HG03378 (cell line): ENCODE results near the gene RAE1.
"Not testable (repeated sequence)": the region's sequence is repeated elsewhere in the genome, so short reads cannot be mapped to it uniquely, and the experiment has no call there.

ENCODE experiments used
- ATAC-seq: cut with Tn5 transposase; IDR thresholded peaks from one replicate; pipeline ENCODE4 v1.9.1; 2021; ENCODE audit warnings: mild to moderate bottlenecking, moderate library complexity; ENCODE audit not compliant: unreplicated experiment

RAE1 gene

GRCh38 chr20:57326667-57327455, 24.2 kb upstream of the RAE1 start:
- ATAC-seq = no peak

DNA sequence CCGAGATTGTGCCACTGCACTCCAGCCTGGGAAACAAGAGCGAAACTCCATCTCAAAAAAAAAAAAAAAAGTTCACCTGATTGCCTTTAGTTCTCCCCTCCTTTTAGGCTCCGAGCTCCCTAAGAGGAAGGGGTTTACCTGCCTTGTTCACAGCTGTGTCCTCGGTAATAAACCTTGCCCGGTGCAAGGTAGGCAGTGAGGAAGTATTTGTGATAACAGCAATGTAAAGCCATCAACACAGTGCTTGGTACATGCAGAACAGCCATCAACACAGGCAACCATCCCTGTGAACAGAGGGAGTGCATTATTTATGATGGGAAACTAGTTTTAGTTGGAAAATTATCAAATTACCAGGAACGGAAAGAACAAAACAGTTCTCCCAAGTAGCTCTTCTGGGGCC, 23.2 kb upstream of the RAE1 start:
- ATAC-seq = no peak

GRCh38 chr20:57329608-57330221, 21.3 kb upstream of the RAE1 start, which contains the start of gene SPO11:
TSS of gene SPO11 (plus strand) at chr20:57329803. CDS start at chr20:57329868, 65 bp downstream.
- ATAC-seq = no peak

GRCh38 chr20:57330998-57331397, 20.1 kb upstream of the RAE1 start:
- ATAC-seq = no peak

GRCh38 chr20:57332105-57333089, 18.7 kb upstream of the RAE1 start:
- no peak for ATAC-seq

DNA sequence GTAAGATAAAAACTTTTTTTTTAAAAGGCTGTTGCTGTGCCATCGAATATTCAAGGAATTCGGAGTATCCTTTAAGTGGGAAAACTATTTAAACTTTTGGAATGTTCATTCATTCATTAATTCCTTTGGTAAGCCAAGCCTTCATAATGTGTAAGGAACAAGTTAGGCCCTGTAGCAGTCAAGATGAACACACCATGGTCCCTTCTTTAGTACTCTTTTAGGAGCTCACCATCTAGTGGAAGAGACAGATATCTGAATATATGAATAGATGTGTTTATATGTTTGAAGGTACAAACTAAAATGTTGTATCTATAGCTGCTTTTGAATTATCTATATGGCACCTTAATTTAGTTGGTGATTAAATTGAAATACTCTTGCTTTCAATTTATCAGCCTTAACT, 15.7 kb upstream of the RAE1 start:
- no peak for ATAC-seq

- ATAC-seq = no peak
Measured at GRCh38 chr20:57341663-57342062, 9.4 kb upstream of the RAE1 start.

DNA sequence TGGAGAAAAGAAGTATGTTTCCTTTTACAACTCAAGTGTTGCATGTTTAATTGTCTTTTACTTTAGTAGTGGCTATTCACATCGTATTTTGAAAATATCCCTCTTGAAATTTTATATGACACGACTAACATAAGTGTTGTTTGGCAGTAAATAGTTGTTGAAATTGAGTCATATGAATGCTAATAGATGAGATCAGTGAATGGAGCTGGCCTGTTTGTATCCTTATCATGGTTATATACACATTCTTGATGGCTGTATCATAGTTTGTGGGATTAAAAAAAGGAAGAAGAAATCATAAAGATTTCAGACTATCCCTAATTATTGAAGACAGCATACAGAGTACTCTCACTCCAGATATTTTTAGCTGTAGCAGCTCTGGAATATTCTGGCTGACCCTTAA, 8.2 kb upstream of the RAE1 start:
- no peak for ATAC-seq

GRCh38 chr20:57346477-57346876, 4.6 kb upstream of the RAE1 start:
- ATAC-seq = no peak

DNA sequence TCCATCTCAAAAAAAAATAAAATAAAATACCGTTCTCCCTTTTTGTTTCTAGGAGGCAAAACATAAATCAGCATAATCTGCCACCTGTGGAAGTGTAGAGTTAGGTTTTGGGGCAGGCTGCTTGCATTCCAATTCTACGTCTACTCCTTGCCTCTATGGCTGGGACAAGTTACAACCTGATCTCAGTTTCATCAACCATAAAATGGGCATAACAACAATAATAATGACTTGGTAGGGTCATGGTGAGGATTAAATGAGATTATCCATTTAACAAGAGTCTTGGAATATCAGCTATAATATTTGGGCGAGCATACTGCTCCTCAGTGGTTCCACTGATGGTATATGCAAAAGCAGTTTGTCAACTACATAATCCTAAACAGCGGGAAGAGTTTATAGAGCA, 3.7 kb upstream of the RAE1 start:
- no peak for ATAC-seq

DNA sequence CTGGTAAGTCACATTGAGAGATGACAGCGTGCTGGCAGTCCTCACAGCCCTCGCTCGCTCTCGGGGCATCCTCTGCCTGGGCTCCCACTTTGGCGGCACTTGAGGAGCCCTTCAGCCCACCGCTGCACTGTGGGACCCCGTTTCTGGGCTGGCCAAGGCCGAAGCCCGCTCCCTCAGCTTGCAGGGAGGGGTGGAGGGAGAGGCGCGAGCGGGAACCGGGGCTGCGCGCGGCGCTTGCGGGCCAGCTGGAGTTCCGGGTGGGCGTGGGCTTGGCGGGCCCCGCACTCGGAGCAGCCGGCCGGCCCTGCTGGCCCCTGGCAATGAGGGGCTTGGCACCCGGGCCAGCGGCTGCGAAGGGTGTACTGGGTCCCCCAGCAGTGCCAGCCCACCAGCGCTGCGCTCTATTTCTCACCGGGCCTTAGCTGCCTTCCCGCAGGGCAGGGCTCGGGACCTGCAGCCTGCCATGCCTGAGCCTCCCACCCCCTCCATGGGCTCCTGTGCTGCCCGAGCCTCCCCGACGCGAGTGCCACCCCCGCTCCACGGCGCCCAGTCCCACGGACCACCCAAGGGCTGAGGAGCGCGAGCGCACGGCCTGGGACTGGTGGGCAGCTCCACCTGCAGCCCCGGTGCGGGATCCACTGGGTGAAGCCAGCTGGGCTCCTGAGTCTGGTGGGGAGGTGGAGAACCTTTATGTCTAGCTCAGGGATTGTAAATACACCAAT, 2.7 kb upstream of the RAE1 start:
- not testable (repeated sequence) for ATAC-seq

GRCh38 chr20:57348922-57349574, 2.0 kb upstream of the RAE1 start:
- not testable (repeated sequence) for ATAC-seq

- no peak for ATAC-seq
Measured at GRCh38 chr20:57350081-57350710, 859 bp upstream of the RAE1 start.

DNA sequence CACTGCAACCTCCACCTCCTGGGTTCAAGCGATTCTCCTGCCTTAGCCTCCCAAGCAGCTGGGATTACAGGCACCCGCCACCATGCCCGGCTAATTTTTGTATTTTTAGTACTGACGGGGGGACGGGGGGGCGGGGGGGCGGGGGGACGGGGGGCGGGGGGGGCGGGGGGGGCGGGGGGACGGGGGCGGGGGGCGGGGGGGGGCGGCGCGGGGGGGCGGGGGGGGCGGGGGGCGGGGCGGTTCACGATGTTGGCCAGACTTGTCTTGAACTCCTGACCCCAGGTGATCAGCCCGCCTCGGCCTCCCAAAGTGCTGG, 371 bp upstream of the RAE1 start:
- not testable (repeated sequence) for ATAC-seq

DNA sequence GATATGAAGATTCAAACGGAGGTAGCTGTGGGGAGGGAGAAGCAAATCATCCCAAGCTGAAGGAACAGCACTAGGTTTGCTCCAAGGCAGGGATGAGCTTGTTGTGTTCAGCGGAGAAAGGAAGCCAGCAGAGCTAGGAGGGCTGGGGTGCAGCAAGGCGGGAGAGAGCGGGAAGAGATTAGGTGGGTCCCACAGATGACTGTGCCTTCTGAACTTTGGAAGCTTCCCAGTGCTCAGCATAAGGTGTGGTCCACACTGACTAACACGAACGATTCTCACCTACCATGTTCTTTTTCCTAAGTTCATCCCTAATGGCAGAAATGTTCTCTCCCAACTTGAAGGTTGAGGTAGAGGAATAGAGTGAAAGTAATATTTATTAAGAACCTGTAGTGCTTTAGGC, 1.2 kb downstream of the RAE1 start:
- no peak for ATAC-seq

DNA sequence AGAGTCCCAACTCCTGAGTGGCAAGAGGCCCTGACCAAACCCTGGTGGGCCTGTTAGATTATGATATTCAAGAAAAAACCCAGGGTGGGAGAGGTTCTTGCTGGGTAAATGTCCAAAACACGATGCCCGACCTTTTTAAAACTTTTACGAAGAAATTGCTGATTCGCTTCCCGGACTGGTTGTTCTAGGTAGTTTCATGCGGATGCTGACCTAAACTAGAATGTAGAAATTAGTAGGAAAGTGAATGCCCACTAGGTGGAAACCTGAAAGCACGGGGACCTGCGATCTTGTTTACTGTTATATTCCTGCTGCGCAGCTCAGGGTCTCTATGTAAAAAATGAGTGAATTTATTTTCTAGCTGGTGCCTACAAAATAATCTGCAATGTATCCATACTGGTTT, 2.3 kb downstream of the RAE1 start:
- no peak for ATAC-seq

DNA sequence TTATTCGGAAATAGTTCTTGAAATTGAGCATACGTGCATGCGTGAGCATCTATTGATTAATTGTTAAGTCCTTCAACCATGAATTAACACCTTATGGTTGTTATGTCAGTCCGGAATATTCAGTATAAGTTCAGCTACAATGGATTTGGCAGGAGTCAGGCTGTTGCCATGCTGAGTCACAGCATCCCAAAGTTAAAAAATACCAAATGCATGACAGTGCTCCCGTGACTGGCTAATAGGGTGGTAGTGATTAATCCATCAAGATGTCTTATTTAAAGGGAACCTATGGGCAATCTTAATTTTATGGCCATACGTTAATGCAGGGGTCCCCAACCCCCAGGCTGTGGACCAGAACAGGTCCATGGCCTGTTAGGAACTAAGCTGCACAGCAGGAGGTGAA, 10.5 kb downstream of the RAE1 start:
- ATAC-seq = no peak

DNA sequence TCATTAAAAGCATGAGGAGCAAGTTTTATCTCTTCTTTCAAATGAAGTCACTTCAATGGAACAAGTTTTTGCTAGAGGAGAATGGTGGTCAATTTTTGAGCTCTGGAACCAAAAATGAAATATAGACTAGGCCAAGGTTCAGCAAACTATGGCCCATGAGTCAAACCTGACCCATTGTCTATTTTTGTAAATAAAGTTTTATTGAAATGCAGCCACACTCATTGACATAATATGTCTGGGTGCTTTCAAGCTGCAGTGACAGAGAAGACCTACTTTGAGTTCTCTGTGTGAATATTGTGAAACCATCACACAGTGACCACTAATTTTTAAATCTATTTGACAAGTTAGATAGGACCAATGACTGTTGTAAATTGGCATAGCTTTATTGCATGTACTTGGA, 13.4 kb downstream of the RAE1 start:
- no peak for ATAC-seq

DNA sequence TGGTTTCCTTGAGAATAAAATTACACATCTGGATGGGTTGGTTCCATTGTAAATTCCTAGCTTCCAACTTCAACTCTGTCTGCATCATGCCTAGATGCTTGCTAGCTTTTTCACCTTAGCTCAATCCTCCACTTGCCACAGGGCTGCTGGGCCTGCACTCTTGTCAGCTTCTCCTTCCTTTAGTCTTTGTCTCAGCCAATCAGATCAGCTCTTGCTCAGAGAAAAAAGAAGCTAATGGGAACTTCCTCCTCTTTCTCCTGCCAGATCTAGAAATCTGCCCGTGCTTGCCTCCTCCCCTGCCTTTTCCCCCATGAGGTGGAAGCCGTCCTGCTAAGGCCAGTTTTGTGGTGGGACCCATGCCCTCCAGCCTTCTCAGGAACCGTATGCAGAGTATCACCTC, 18.5 kb downstream of the RAE1 start:
- no peak for ATAC-seq

GRCh38 chr20:57370316-57370715, 19.3 kb downstream of the RAE1 start:
- no peak for ATAC-seq
